GM12874 (cell line): ENCODE results near the gene VDAC1.

ENCODE experiments used
- CTCF ChIP-seq: IDR thresholded peaks from 2 replicates; pipeline ENCODE4 v1.5.1; 2011; ENCODE audit warnings: low read depth, mild to moderate bottlenecking, control low read depth, low read length, moderate library complexity; ENCODE audit not compliant: insufficient read depth

The VDAC1 gene

GRCh38 chr5:133998042-133998441 is 6.7 kb downstream of the VDAC1 start:
- no peak for TF ChIP-seq CTCF

GRCh38 chr5:133996683-133997252 is 8.0 kb downstream of the VDAC1 start:
- peak; percentile 75 for TF ChIP-seq CTCF

DNA sequence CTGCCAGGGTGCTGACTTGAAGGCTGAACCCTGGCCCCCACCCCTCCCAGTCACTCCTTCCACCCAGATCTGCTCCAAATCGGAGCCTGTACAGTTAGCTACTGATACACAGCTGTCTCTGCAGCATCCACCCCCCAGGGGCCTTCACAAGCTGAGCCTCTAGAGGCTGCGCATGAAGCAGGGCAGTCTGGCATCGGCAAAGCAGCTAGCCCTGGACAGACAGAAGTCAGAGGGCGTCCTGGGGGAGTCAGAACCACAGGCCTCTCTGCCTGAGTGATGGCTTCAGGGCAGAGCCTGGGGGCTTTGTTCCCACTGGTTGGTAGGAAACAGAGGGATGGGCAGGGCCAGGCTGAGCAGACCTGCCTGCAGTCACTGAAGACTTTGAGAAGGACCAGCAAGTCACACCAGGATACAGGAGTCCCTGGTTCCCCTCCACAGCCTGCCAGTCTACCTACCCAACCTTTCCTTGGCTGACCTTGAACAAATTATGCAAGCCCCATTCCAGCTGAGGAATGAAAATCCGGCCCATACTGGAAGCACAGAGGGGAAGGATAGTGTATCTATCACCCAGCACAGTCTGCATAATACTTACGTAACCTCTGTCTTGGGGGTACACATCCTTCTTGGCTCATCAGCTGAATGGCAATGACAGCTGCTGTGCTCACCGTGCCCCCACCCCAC is 8.8 kb downstream of the VDAC1 start:
- no peak for TF ChIP-seq CTCF

DNA sequence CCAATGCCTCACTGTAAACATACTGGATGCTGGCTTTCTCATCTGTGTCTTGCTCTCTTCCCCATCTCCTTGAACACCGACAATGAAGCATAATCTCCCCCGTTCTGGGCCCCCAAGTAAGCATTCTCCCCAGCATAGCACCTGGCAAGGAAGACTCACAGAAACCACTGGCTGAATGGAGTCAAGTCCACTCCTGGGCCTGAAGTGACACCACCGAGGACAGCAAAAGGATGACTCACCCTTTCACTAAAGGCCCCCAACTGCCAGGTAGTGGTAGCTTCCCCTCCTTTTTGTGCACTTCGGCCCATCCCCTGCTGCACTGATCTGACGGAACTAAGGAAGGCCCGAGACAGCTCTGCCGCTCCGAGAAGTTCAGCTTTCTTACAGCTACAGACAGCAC is 9.4 kb downstream of the VDAC1 start:
- TF ChIP-seq CTCF: no peak

DNA sequence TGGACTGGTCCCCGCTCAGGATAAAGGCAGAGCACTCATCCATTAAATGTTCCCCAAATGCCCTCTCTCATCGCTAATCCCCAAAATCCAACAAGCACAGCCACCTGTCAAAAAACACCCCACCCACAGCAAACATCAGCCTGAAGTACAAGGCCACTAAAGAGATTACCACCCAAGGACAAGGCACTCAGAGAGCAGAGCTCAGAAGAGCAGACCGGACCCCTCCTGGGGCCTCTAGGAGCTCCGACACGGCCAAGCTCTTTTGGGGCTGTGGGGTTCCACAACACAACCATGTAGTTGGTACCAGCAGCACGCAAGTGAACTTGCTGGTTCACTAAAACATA is 9.8 kb downstream of the VDAC1 start:
- no peak for TF ChIP-seq CTCF

GRCh38 chr5:133994297-133994989 is 10.3 kb downstream of the VDAC1 start:
- no peak for TF ChIP-seq CTCF

DNA sequence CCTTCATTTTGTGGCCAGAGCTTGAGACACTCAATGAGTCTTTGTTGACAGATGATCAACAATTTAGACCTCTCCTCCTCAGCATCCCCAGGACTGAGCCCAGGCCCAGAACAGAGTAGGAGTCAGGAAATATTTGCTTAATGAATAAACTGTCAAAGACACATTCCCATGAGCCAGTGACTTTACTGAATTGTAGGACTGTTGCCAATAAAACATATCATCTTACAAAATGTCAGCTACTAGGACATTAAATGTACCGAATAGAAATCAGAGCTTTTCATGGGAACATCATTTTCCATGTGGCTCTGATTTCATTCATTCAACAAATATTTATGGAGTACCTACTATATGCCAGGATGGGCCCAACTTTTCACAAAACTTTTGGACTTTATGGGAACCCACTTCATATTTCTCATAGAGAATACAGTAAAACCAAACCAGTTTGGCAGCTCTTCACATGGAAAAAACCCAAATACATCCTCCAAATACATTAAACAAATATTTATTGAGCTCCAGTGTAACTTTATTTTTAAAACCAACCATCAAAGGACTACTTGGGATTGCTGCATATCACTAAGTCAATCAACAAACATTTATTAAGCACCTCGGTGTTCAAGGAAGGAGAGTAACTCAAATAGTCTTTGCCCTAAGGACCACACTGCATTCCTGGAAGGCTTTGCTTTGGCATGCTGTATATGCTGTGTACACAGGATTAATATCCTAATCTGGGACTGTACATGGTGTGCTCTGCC is 11.4 kb downstream of the VDAC1 start:
- TF ChIP-seq CTCF: no peak
